ENCODE results near the gene TMEM108.

DNA sequence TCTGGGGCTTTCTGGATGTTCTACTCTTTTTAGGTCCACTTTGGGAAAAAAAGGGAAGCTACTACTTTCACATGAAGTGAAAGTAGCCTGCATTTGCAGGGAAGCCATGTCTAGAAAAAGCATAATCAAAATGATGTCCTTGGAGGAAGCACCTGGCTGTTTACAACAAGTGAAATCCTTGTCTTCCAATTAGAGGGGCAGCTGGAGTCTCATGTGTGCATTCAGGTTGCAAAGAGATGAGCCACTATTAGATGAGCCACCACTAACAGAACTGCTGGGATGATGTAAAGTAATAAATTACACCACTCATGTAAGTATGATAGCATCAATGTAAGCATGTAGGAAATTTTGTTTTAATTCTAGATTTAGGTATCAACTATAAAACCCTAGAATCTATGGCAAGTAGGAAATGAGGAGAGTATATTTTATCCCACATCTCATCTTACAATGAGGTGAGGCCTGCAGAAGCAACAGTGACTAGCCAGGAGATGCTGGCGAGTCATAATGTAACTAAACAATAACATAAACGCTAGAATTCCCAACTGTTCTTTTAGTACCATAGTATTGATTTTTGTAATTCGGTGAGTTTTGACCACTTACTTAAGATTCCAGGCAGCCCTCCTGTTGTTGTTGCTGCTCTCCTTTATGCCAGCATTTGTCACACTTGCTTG, 75.9 kb downstream of the TMEM108 start:
- TF ChIP-seq ZNF384 (IDR thresholded peaks at IDR 0.05) (no peak), SP1 (IDR thresholded peaks at IDR 0.05) (no peak), CTBP1 (IDR thresholded peaks at IDR 0.05; ENCODE audit: borderline replicate concordance) (no peak)
